PC-9 (cell line): ENCODE data around the gene PLXNA1.

ENCODE experiments used
- CTCF ChIP-seq: fragments of 200-600 bp; sonication (generic); conservative IDR thresholded peaks from 2 replicates; pipeline ENCODE4 v1.6.1; 2017; ENCODE audit warnings: mixed run types, antibody characterized with exemption, mild to moderate bottlenecking, moderate library complexity
- EZH2 ChIP-seq: fragments of 200-600 bp; sonication (generic); IDR thresholded peaks from 2 replicates; pipeline ENCODE4 v1.8.0; 2017; ENCODE audit warnings: antibody characterized with exemption, low read depth

- TF ChIP-seq CTCF (no peak), EZH2 (no peak)
Measured at GRCh38 chr3:126978291-126978690, 4.6 kb upstream of the PLXNA1 start.
